SH-SY5Y (cell line): ENCODE results near the gene C6orf132.

Experiments used
- GATA2 ChIP-seq: IDR thresholded peaks from 2 replicates; pipeline ENCODE4 v1.6.1; 2011; ENCODE audit warnings: mild to moderate bottlenecking, low read depth, low read length
- GATA3 ChIP-seq: IDR thresholded peaks from 2 replicates; pipeline ENCODE4 v1.6.1; 2011; ENCODE audit warnings: low read depth, mild to moderate bottlenecking, low read length, moderate library complexity

GRCh38 chr6:42075159-42075838 lies 67.1 kb downstream of the C6orf132 start:
- TF ChIP-seq GATA2 (no peak), GATA3 (no peak)
